ENCODE data around the gene MDH1B. TPM values are rescaled to one million over a fixed set of nuclear protein-coding genes. Genes with fewer than 3 reads are reported as not detected.

The MDH1B gene
- total RNA-seq, 2 experiments from 2014 or later = 0.19 to 0.28 TPM

DNA sequence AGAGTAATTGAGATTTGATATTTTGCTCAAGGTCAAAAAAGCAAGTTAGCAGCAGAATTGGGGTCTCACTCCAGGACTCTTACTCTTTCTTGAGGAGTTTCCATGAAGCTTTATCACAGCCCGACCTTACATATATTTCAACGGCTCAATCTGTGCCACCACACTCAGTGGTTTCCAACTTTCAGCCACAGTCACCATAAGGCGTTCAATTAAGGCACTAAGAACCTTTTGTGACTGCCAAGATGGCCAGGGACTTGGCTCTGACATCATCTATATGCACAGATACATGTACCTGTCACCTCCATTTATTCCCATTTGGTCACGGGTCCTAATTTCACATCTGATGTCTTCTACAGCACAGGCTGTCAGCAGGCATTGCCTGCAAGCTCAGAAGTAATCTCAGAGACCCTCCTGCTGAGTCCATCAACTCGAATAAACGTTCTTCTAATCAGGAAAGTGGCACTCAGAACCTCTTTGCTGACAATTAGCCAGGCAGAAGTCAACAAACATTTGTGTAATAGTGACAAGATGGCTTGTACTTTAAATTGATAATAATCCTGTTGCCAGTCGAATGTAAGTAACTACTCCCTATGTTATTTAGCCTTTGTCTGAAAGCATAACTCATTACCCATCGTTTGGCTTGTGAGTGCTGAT is 63.0 kb downstream of the MDH1B start:
- Histone ChIP-seq H3K4me1 (ENCODE audit: insufficient read depth, low read length, poor library complexity, severe bottlenecking) (no peaks in the 10 kb centered on the region), H2AFZ (ENCODE audit: low read length) (no peak overlapping the region), H4K20me1 (ENCODE audit: insufficient read depth, low read length) (no peaks in the 10 kb centered on the region), H3K9me2 (ENCODE audit: insufficient read depth, low read length) (no peaks in the 10 kb centered on the region), H3K4me2 (ENCODE audit: low read length) (no peak overlapping the region), H3K27ac (ENCODE audit: low read depth, low read length, poor library complexity, severe bottlenecking) (no peak overlapping the region), H3K36me3 (ENCODE audit: insufficient read depth, low read length) (no peaks in the 10 kb centered on the region), H3K4me3 (ENCODE audit: low read depth, low read length, poor library complexity, severe bottlenecking) (no peak overlapping the region), H3K79me2 (ENCODE audit: insufficient read depth, low read depth, low read length) (no peaks in the 10 kb centered on the region), H3K9me3 (ENCODE audit: low read length) (no peaks in the 10 kb centered on the region)
- ChIA-PET CTCF (ENCODE audit: unreplicated experiment) (no interaction called here), POLR2A (no interaction called here)
- intact Hi-C loops (cut with micrococcal nuclease; ENCODE audit: unreplicated experiment) = no loop called here
- BruUV-seq (replicated peaks) = no TSS peak
- DNase-seq (ENCODE audit: low spot score) = no peak
- TF ChIP-seq CTCF (conservative IDR thresholded peaks at IDR 0.05; ENCODE audit: low read length) (no peak), EZH2phosphoT487 (IDR thresholded peaks at IDR 0.05; ENCODE audit: borderline replicate concordance, low read depth, low read length) (no peak)

DNA sequence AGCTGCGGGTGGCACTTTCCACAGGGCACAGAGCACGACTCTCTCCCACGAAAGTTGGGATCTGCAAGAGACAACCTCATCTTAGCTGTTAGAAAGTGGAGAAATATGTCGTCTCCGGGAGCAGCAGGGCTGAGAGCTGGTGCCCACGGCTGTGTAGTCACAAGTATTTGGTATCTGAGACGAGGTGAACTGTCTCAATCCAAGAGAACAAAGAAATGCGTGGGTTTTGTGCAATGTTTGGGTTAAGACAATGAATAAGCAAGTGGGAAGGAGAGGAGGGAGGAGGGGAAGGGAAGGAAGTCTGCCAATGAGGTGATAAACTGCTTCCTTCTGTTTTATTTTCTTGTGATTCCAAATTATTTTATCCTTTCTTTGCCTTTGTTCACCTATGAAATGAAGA is 65.0 kb downstream of the MDH1B start:
- no peak overlapping the region for H3K27ac ChIP-seq (ENCODE audit: low read depth, low read length, poor library complexity, severe bottlenecking)
- no TSS peak for BruUV-seq (replicated peaks)
- no peak overlapping the region for H3K4me3 ChIP-seq (ENCODE audit: low read depth, low read length, poor library complexity, severe bottlenecking)
- H3K4me2 ChIP-seq (ENCODE audit: low read length) = no peak overlapping the region
- H3K36me3 ChIP-seq (ENCODE audit: insufficient read depth, low read length) = no peaks in the 10 kb centered on the region
- intact Hi-C loops (cut with micrococcal nuclease; ENCODE audit: unreplicated experiment) = no loop called here
- H3K4me1 ChIP-seq (ENCODE audit: insufficient read depth, low read length, poor library complexity, severe bottlenecking) = no peaks in the 10 kb centered on the region
- H3K9me3 ChIP-seq (ENCODE audit: low read length) = no peaks in the 10 kb centered on the region
- no peaks in the 10 kb centered on the region for H4K20me1 ChIP-seq (ENCODE audit: insufficient read depth, low read length)
- CTCF ChIA-PET (ENCODE audit: unreplicated experiment) = no interaction called here
- no peak for DNase-seq (ENCODE audit: low spot score)
- H2AFZ ChIP-seq (ENCODE audit: low read length) = no peak overlapping the region
- TF ChIP-seq CTCF (conservative IDR thresholded peaks at IDR 0.05; ENCODE audit: low read length) (no peak), EZH2phosphoT487 (IDR thresholded peaks at IDR 0.05; ENCODE audit: borderline replicate concordance, low read depth, low read length) (no peak)
- no peaks in the 10 kb centered on the region for H3K9me2 ChIP-seq (ENCODE audit: insufficient read depth, low read length)
- POLR2A ChIA-PET = interaction anchor here (0.6 kb wide), 1 partner anchor 1447 kb away, joined by 3 read pairs; no protein-coding TSS in a partner anchor
- no peaks in the 10 kb centered on the region for H3K79me2 ChIP-seq (ENCODE audit: insufficient read depth, low read depth, low read length)

DNA sequence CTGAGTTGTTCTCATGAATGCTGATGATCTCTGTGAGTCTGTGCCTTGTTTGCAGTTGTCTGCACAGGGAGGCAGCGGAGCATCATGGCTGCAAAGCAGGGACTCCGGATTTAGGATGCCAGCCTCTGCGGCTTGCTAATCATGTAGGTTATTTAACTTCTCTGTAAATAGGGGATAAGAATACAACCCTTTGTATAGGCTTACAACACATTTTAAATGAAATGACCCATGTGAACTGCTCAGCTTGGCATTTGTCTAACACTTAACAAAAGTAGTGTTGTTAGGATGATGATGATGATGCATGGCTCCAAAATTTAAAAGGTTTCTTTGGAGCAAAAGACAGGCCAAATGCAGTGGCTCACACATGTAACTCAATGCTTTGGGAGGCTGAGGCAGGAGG is 66.3 kb downstream of the MDH1B start:
- DNase-seq (ENCODE audit: low spot score) = no peak
- intact Hi-C loops (cut with micrococcal nuclease; ENCODE audit: unreplicated experiment) = no loop called here
- no peak for TF ChIP-seq CTCF (conservative IDR thresholded peaks at IDR 0.05; ENCODE audit: low read length)
- no peak for TF ChIP-seq EZH2phosphoT487 (IDR thresholded peaks at IDR 0.05; ENCODE audit: borderline replicate concordance, low read depth, low read length)
- POLR2A ChIA-PET = interaction anchor here (0.6 to 1.1 kb wide), 2 partner anchors 14 to 288 kb away, joined by 3 to 4 read pairs; no protein-coding TSS in a partner anchor
- H3K9me2 ChIP-seq (ENCODE audit: insufficient read depth, low read length) = no peaks in the 10 kb centered on the region
- no peaks in the 10 kb centered on the region for H3K9me3 ChIP-seq (ENCODE audit: low read length)
- no peaks in the 10 kb centered on the region for H3K79me2 ChIP-seq (ENCODE audit: insufficient read depth, low read depth, low read length)
- H3K27ac ChIP-seq (ENCODE audit: low read depth, low read length, poor library complexity, severe bottlenecking) = no peak overlapping the region
- CTCF ChIA-PET (ENCODE audit: unreplicated experiment) = no interaction called here
- H3K4me3 ChIP-seq (ENCODE audit: low read depth, low read length, poor library complexity, severe bottlenecking) = no peak overlapping the region
- no peaks in the 10 kb centered on the region for H3K36me3 ChIP-seq (ENCODE audit: insufficient read depth, low read length)
- H3K4me2 ChIP-seq (ENCODE audit: low read length) = no peak overlapping the region
- H2AFZ ChIP-seq (ENCODE audit: low read length) = no peak overlapping the region
- BruUV-seq (replicated peaks) = no TSS peak
- no peaks in the 10 kb centered on the region for H3K4me1 ChIP-seq (ENCODE audit: insufficient read depth, low read length, poor library complexity, severe bottlenecking)
- H4K20me1 ChIP-seq (ENCODE audit: insufficient read depth, low read length) = no peaks in the 10 kb centered on the region
